GM12878 (cell line): Measurements from ENCODE around the gene TOX4. TPM values are rescaled to one million over a fixed set of nuclear protein-coding genes. Genes with fewer than 3 reads are reported as not detected.

Experiments
- ATAC-seq: fragments of 200-7000 bp; cut with Tn5 transposase; 3 replicates; pipeline ENCODE4 v1.9.1; 2020; ENCODE audit warnings: mild to moderate bottlenecking, moderate library complexity
- BruUV-seq: library from RNA; stranded (reverse); fragments of 400-500 nt; replicated peaks from 2 replicates; lab custom pipeline; 2021; lab: Mats Ljungman, UMichigan
- CTCF ChIA-PET: fragments of 300-600 bp; sonication (Branson Sonifier 250); formaldehyde crosslinking; extraction: SDS; loops from one replicate; lab custom pipeline; 2021; ENCODE audit warnings: inconsistent platforms; lab: Yijun Ruan, JAX
- POLR2A ChIA-PET: fragments of 350-600 bp; formaldehyde crosslinking; extraction: SDS; loops from one replicate; lab custom pipeline; 2021; ENCODE audit warnings: inconsistent platforms; lab: Charles Lee
- RAD21 ChIA-PET: fragments of 300-600 bp; sonication (Branson Sonifier 250); formaldehyde crosslinking; loops from one replicate; lab custom pipeline; 2023; ENCODE audit warnings: antibody characterized with exemption; ENCODE audit not compliant: unreplicated experiment; lab: Charles Lee
- SMC1A ChIA-PET: fragments of 300-600 bp; sonication (Branson Sonifier 250); formaldehyde crosslinking; loops from one replicate; lab custom pipeline; 2023; ENCODE audit not compliant: unreplicated experiment, uncharacterized antibody; lab: Charles Lee
- DNase-seq: peaks from one replicate; pipeline ENCODE4 v3.0.0-alpha.2; 2011; ENCODE audit warnings: low read depth, low spot score
- FAIRE-seq: peaks from 3 replicates; lab custom pipeline; 2011; peaks lifted over from hg19 to GRCh38; lab: Jason Lieb, UNC
- H2AFZ ChIP-seq: 2 replicates; pipeline ENCODE4 v1.6.0; 2011; ENCODE audit warnings: low read depth, low read length, control low read depth; ENCODE audit not compliant: control insufficient read depth
- H3K27ac ChIP-seq: 2 replicates; pipeline ENCODE4 v1.5.1; 2011; ENCODE audit warnings: control low read depth; ENCODE audit not compliant: control insufficient read depth, insufficient read depth
- H3K27me3 ChIP-seq, 2 experiments: replicated peaks in 1 of 2; 2 replicates each; pipeline versions ENCODE4 v1.6.0 to v1.6.1; 2011; ENCODE audit warnings: low read length in 1 of 2; ENCODE audit not compliant: control insufficient read depth in 2 of 2, insufficient read depth in 2 of 2
- H3K36me3 ChIP-seq, 2 experiments: 2 replicates each; pipeline ENCODE4 v1.5.1; 2011; ENCODE audit warnings: low read length in 1 of 2; ENCODE audit not compliant: control insufficient read depth in 2 of 2, insufficient read depth in 2 of 2
- H3K4me1 ChIP-seq: 2 replicates; pipeline ENCODE4 v1.6.1; 2011; ENCODE audit warnings: mild to moderate bottlenecking, low read length, moderate library complexity, mixed read lengths; ENCODE audit not compliant: control insufficient read depth, insufficient read depth
- H3K4me2 ChIP-seq: 2 replicates; pipeline ENCODE4 v1.6.0; 2011; ENCODE audit warnings: control low read depth; ENCODE audit not compliant: control insufficient read depth, insufficient read depth
- H3K4me3 ChIP-seq: fragments of 200-600 bp; sonication (generic); 2 replicates; pipeline ENCODE4 v1.5.1; 2016
- H3K79me2 ChIP-seq: 2 replicates; pipeline ENCODE4 v1.6.0; 2011; ENCODE audit warnings: low read length; ENCODE audit not compliant: control insufficient read depth, insufficient read depth
- H3K9ac ChIP-seq: 2 replicates; pipeline ENCODE4 v1.8.0; 2011; ENCODE audit warnings: low read length, control low read depth, mixed read lengths; ENCODE audit not compliant: control insufficient read depth, insufficient read depth
- H3K9me3 ChIP-seq: replicated peaks from 3 replicates; pipeline ENCODE4 v1.5.1; 2011; ENCODE audit warnings: mild to moderate bottlenecking, low read length; ENCODE audit not compliant: control insufficient read depth, insufficient read depth
- H4K20me1 ChIP-seq: 2 replicates; pipeline ENCODE4 v1.6.0; 2011; ENCODE audit not compliant: control insufficient read depth, insufficient read depth
- MTA2 ChIP-seq: fragments of 450-650 bp; IDR thresholded peaks from 2 replicates; pipeline ENCODE4 v1.6.1; 2016; ENCODE audit warnings: low read depth, mild to moderate bottlenecking, moderate library complexity
- POLR2AphosphoS2 ChIP-seq: IDR thresholded peaks from 2 replicates; pipeline ENCODE4 v1.6.1; 2011; ENCODE audit warnings: low read depth, mild to moderate bottlenecking, low read length, improper control_type of control experiment, moderate library complexity
- REST ChIP-seq: IDR thresholded peaks from 2 replicates; pipeline ENCODE4 v1.6.1; 2012; ENCODE audit warnings: mild to moderate bottlenecking, low read depth, low read length
- SREBF2 ChIP-seq: IDR thresholded peaks from 2 replicates; pipeline ENCODE4 v1.6.1; 2012; ENCODE audit warnings: mild to moderate bottlenecking, low read length
- ZNF24 ChIP-seq: fragments of 450-650 bp; IDR thresholded peaks from 2 replicates; pipeline ENCODE4 v1.6.1; 2017; ENCODE audit warnings: antibody characterized with exemption, mild to moderate bottlenecking
- WGBS: methylation state at CpG from one replicate; pipeline ENCODE4 v1.1.6; 2016; ENCODE audit warnings: low lambda C conversion rate; ENCODE audit not compliant: insufficient replicate concordance, insufficient coverage; ENCODE audit errors: missing lambda C conversion rate; 5-methylcytosine and 5-hydroxymethylcytosine counted together
- in situ Hi-C: fragments of 300-500 bp; cut with MboI; formaldehyde crosslinking; loops from 9 replicates; pipeline ENCODE4 v1.14.3; 2018; ENCODE audit warnings: mixed read lengths
- intact Hi-C: fragments of 100-400 bp; cut with micrococcal nuclease; formaldehyde crosslinking; loops from one replicate; pipeline ENCODE4 v1.14.2; 2022; ENCODE audit not compliant: unreplicated experiment
- polyA plus RNA-seq, 11 experiments: library from polyadenylated mRNA; depleted of rRNA in 4 of 11; unstranded in 6 of 11; stranded (reverse) in 5 of 11; fragments of >200 nt; fragmentation: Nextera tagmentation in 4 of 11; fragmentation: Illumina TruSeq in 1 of 11; extraction: Ambion mirVana in 4 of 11; extraction: Trizol in 1 of 11; gene quantifications; 1 replicate in 1 of 11; 2 replicates in 10 of 11; pipeline versions ENCODE4 v1.2.1 to v1.2.3, GENCODE V29; 2011 to 2016; ENCODE audit warnings: inconsistent platforms in 2 of 11, missing spikeins in 2 of 11, low read depth in 1 of 11
- total RNA-seq, 4 experiments: library from RNA; depleted of rRNA in 3 of 4; stranded (reverse); fragments of >200 nt in 3 of 4; fragmentation: Illumina TruSeq in 1 of 4; extraction: Trizol in 1 of 4; gene quantifications; 2 replicates each; pipeline versions ENCODE4 v1.2.1 to v1.2.3, GENCODE V29; 2013 to 2021
- TF ChIP-seq, protein P1 (sequence below): fragments of 450-650 bp; formaldehyde crosslinking; IDR thresholded peaks from 2 replicates; pipeline ENCODE4 v1.4.0; 2020; ENCODE audit warnings: mild to moderate bottlenecking, moderate library complexity

Gene TOX4
- total and polyA plus RNA-seq, 10 of the 15 experiments (the other 5 are each of a cell fraction or from before 2014, with no cell fraction given) = 18.4 to 113 (median 55.2) TPM

- H3K36me3 ChIP-seq = no peaks in the 10 kb centered on the region
- ATAC-seq (no peak; the same call in 2 of the 3 replicates), FAIRE-seq (no peak), DNase-seq (no peak)
- H3K4me3 ChIP-seq = no peak overlapping the region
- RAD21 ChIA-PET = interaction anchor here (0.8 to 1.0 kb wide), 2 partner anchors 11 to 38 kb away, joined by 3 read pairs; partner anchors contain the start of gene SALL2
- H3K4me1 ChIP-seq = no peaks in the 10 kb centered on the region
- peaks cover 5 to 7% of the 10 kb centered on the region in 2 experiments for H3K27me3 ChIP-seq
- no peak overlapping the region for H2AFZ ChIP-seq
- 25% methylated on average over 3 of the region's 3 CpGs for WGBS
- CTCF ChIA-PET = interaction anchor here (0.8 to 2.2 kb wide), 3 partner anchors 11 to 49 kb away, joined by 3 to 10 read pairs (median 5); partner anchors contain the start of gene SALL2
- H3K9ac ChIP-seq = no peak overlapping the region
- no peaks in the 10 kb centered on the region for H3K9me3 ChIP-seq
- no TSS peak for BruUV-seq
- in situ Hi-C loops = no loop called here
- no peak overlapping the region for H3K27ac ChIP-seq
- POLR2A ChIA-PET = interaction anchor here (1.4 kb wide), 1 partner anchor 11 kb away, joined by 7 read pairs; the partner anchor contains the start of gene SALL2
- no peaks in the 10 kb centered on the region for H4K20me1 ChIP-seq
- SMC1A ChIA-PET = interaction anchor here (0.6 to 2.8 kb wide), 6 partner anchors 10 to 64 kb away, joined by 3 to 10 read pairs (median 3); partner anchors contain the start of genes METTL3 and SALL2
- H3K4me2 ChIP-seq = no peak overlapping the region
- no peaks in the 10 kb centered on the region for H3K79me2 ChIP-seq
- intact Hi-C loops = no loop called here
- TF ChIP-seq, protein P1, sequence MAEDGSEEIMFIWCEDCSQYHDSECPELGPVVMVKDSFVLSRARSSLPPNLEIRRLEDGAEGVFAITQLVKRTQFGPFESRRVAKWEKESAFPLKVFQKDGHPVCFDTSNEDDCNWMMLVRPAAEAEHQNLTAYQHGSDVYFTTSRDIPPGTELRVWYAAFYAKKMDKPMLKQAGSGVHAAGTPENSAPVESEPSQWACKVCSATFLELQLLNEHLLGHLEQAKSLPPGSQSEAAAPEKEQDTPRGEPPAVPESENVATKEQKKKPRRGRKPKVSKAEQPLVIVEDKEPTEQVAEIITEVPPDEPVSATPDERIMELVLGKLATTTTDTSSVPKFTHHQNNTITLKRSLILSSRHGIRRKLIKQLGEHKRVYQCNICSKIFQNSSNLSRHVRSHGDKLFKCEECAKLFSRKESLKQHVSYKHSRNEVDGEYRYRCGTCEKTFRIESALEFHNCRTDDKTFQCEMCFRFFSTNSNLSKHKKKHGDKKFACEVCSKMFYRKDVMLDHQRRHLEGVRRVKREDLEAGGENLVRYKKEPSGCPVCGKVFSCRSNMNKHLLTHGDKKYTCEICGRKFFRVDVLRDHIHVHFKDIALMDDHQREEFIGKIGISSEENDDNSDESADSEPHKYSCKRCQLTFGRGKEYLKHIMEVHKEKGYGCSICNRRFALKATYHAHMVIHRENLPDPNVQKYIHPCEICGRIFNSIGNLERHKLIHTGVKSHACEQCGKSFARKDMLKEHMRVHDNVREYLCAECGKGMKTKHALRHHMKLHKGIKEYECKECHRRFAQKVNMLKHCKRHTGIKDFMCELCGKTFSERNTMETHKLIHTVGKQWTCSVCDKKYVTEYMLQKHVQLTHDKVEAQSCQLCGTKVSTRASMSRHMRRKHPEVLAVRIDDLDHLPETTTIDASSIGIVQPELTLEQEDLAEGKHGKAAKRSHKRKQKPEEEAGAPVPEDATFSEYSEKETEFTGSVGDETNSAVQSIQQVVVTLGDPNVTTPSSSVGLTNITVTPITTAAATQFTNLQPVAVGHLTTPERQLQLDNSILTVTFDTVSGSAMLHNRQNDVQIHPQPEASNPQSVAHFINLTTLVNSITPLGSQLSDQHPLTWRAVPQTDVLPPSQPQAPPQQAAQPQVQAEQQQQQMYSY (CRISPR knock-in tag) = no peak
- TF ChIP-seq REST = no peak
- TF ChIP-seq ZNF24 = no peak
- no peak for TF ChIP-seq SREBF2
- no peak for TF ChIP-seq POLR2AphosphoS2
- TF ChIP-seq MTA2 = no peak
Measured at GRCh38 chr14:21537090-21537424, 60.1 kb downstream of the TOX4 start.
